ENCODE data around the gene ZNF493.
A peak's percentile ranks its signal among the peaks of the same experiment; 100 is the strongest.

Gene ZNF493

DNA sequence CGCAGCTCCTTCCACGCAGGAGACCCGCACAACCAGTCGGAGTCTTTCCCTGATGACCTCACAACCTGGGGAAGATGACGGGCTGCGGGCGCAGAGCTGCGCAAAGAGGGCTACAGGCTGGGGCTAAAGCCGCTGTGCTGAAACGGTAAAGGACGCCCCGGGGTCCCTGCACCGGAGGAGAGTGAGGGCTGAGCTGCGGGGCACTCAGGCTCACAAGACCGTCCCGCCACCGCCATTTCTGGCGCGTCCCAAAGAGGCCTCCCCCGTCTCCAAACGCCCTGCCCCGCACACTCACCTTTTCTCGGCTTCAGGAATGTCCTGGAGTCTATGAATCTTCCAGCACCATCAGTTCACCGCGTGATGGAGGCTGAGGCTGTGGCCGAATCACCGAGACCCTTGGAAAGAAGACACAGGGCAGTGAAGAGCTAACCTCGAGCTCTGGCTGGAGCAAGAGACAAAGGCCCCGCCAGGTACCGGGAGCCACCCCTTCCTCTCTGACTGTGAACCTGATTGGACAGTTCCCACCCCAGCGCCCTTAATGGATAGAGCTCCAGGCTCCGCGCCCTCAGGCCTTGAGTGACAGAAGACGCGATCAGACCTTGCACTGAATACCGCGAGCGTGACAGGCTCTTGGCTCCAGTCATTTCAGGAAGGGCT lies 66.6 kb downstream of the ZNF493 start:
- DNase-seq (ENCODE audit: low read depth in 3 of 3) = no peak

DNA sequence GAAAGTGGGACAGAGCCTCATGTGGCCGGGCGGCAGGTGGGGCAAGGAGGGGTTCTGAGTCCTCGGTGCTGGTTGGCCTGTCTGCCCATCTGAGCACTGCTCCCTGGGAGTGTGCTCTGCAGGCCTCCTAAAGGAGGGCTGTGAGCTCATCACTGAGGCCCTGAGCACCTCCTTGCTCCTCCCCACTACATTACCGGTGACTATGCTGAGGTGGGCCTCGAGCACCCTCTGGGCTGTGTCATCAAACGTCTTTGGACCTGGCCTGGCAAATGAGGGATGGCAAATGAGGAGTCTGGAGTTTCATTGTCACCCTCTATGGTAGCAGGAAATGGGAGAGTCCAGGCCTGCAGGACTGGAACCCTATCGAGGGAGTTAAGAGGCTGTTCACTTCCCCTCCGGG lies 69.7 kb downstream of the ZNF493 start:
- DNase-seq (ENCODE audit: low read depth in 3 of 3) = no peak

DNA sequence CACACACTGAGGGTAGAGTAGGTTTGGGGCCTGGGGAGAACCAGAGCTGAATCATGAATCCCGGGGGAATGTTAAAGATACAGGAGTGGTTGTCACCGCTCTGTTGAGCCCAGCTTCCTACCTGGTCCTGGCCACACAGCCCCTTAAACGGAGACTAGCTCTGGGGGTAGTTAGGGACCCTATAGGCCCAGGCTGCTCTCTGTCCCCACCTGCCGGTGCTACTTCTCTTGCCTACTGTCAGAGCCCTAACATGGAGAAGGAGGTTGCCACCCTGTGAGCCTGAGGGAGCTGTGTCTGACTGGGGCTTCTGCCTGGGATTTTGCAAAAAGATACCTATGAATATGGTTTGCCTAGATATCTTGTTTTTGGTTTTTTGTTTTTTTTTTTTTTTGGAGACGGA lies 71.9 kb downstream of the ZNF493 start:
- DNase-seq (ENCODE audit: low read depth in 3 of 3) = no peak

GRCh38 chr19:21472507-21472906 lies 75.6 kb downstream of the ZNF493 start:
- no peak for DNase-seq (ENCODE audit: low read depth in 3 of 3)

DNA sequence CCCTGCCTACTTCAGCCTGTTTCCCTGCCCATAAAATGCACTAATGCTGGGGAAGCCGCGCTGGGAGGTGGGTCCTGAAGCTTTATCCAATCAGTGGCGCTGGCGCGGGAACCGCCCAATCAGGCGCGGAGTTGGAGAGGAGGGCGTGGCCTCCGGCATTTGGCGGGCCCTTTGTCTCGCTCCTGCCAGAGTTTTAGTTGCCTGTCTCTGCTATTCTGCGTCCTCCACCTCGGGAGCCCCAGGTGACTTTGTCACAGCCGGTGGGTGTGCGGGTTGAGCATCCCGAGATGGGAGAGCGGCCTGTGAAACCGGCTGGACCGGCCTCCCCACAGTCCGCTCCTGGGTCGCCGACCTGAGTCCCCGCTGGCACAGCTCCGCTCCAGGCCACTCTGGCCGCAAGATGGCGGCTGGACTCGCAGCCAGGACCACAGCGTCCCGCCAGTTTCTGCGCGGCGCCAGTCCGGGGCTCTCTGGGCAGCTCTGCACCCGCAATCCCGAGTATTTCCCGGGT lies 77.8 kb downstream of the ZNF493 start:
- DNase-seq (ENCODE audit: low read depth in 3 of 3) = peak; percentile 36 to 57 (median 53)

Data from stimulated activated CD4-positive, alpha-beta T cell treated with anti-CD3 and anti-CD28 coated beads, TNF-alpha, amount 100 ng/mL, for 4 hours (primary cell).